Measurements from ENCODE around the gene FBXO9. TPM values are rescaled to one million over a fixed set of nuclear protein-coding genes. Genes with fewer than 3 reads are reported as not detected.

The FBXO9 gene
- polyA plus RNA-seq, 1 of the 3 experiments (the other 2 are of a cell fraction) = 61.9 TPM

GRCh38 chr6:53148684-53149083, 83.5 kb downstream of the FBXO9 start, which contains the start of gene GCM1:
TSS of gene GCM1 (minus strand) at chr6:53148841. CDS start at chr6:53145632, 3,209 bp downstream.
- Histone ChIP-seq H3K27ac (ENCODE audit: low read depth in 2 of 2, low read length in 1 of 2) (no peak within 1 kb of the TSS), H3K4me2 (no peak within 1 kb of the TSS), H3K79me2 (ENCODE audit: insufficient read depth) (no peaks in the 10 kb centered on the region), H3K36me3 (replicated peaks in 1 of 2; ENCODE audit: control insufficient read depth in 1 of 2, insufficient read depth in 2 of 2, low read length in 1 of 2) (no peaks in the 10 kb centered on the region), H3K4me1 (ENCODE audit: control insufficient read depth in 1 of 2, insufficient read depth in 2 of 2, low read depth in 1 of 2, low read length in 1 of 2) (no peaks in the 10 kb centered on the region), H2AFZ (ENCODE audit: low read depth) (no peak within 1 kb of the TSS), H3K4me3 (ENCODE audit: low read depth in 2 of 2, low read length in 1 of 2) (no peak within 1 kb of the TSS), H3K27me3 (ENCODE audit: insufficient read depth) (peaks cover 32% of the 10 kb centered on the region; the same call in 1 of the 2 replicates), H3K9me2 (no peaks in the 10 kb centered on the region), H3F3A (replicated peaks; ENCODE audit: insufficient read depth) (no peaks in the 10 kb centered on the region), H3K9ac (no peak within 1 kb of the TSS), H3K9me3 (no peaks in the 10 kb centered on the region), H4K20me1 (ENCODE audit: insufficient read depth) (no peaks in the 10 kb centered on the region)
- ChIA-PET CTCF (no interaction called here), POLR2A (no interaction called here)
- DNase-seq = no peak
- WGBS (ENCODE audit: low lambda C conversion rate) = 28% methylated on average over 5 of the region's 5 CpGs
- TF ChIP-seq JUND (IDR thresholded peaks at IDR 0.05) (no peak), RFX5 (IDR thresholded peaks at IDR 0.05; ENCODE audit: low read length) (no peak), REST (IDR thresholded peaks at IDR 0.05; ENCODE audit: low read depth, low read length) (no peak), RCOR1 (IDR thresholded peaks at IDR 0.05; ENCODE audit: low read length) (no peak), GABPA (IDR thresholded peaks at IDR 0.05; ENCODE audit: low read depth) (no peak), SIN3A (IDR thresholded peaks at IDR 0.05; ENCODE audit: borderline replicate concordance, low read depth, low read length) (no peak), IRF3 (IDR thresholded peaks at IDR 0.05; ENCODE audit: low read depth, low read length) (no peak)
- TF ChIP-seq, protein P1, sequence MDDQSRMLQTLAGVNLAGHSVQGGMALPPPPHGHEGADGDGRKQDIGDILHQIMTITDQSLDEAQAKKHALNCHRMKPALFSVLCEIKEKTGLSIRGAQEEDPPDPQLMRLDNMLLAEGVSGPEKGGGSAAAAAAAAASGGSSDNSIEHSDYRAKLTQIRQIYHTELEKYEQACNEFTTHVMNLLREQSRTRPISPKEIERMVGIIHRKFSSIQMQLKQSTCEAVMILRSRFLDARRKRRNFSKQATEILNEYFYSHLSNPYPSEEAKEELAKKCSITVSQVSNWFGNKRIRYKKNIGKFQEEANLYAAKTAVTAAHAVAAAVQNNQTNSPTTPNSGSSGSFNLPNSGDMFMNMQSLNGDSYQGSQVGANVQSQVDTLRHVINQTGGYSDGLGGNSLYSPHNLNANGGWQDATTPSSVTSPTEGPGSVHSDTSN (IDR thresholded peaks at IDR 0.05) = no peak

Small RNA genes within 50 kb of the gene (small RNA-seq; reads per million reads assigned to genes)
- gene RN7SL244P = 0 reads per million in 7 experiments

Other genes with a start within 250 kb of the FBXO9 start
- gene GSTA5, start 224.6 kb upstream of the FBXO9 start, polyA plus RNA-seq (2012; rRNA removed) = not detected in 2 replicates
- not detected in 2 replicates for gene GSTA3, start 155.7 kb upstream of the FBXO9 start, polyA plus RNA-seq (2012; rRNA removed)
- gene GSTA4, start 70.1 kb upstream of the FBXO9 start, polyA plus RNA-seq (2012; rRNA removed) = 28.3 and 34.0 TPM in 2 replicates
- 9.7 and 12.2 TPM in 2 replicates for gene CILK1, start 3.6 kb upstream of the FBXO9 start, polyA plus RNA-seq (2012; rRNA removed)
- not detected in 2 replicates for gene GCM1, start 83.4 kb downstream of the FBXO9 start, polyA plus RNA-seq (2012; rRNA removed)

Measured in SK-N-SH (cell line).